ENCODE results near the gene SLC25A22.

The SLC25A22 gene

DNA sequence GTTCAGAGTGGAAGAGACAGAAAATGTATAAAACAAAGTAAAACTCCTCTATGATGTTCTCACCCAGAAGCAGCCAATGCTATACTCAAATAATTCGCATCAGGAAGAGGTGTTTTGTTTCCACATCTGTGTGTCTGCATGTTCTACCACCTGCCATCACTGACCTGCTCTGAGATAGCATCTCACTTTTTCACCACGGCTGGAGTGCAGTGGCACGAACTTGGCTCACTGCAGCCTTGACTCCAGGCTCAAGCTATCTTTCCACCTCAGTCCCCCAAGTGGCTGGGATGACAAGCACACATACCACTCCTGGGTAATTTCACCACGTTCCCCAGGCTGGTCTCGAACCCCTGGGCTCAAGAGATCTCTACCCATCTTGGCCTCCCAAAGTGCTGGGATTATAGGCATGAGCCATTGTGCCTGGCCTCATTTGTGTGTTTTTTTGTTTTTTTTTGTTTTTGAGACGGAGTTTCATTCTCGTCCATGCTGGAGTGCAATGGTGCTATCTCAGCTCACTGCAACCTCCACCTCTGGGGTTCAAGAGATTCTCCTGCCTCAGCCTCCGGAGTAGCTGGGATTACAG, 36.5 kb downstream of the SLC25A22 start:
- no peak for DNase-seq (ENCODE audit: extremely low read depth in 1 of 2, low read depth in 1 of 2)

DNA sequence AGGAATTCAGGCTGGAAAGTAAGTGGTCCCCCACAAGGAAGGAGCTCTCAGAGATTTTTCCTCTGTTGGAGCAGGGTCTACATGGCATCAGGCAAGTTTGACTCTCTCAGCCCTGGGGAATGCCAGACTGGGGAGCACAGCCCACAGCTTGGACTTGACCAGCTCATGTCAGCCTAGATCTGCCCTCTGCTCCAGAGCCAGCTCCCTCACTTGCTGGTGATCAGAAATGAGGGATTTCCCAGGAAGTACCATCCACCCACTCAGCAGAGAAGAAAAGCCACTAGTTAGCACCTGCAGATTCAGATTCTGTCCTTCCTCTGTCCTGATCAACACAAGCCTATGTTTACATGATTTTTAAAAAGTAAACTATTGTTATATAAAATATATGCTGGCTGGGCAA, 37.8 kb downstream of the SLC25A22 start:
- DNase-seq (ENCODE audit: extremely low read depth in 1 of 2, low read depth in 1 of 2) = no peak

DNA sequence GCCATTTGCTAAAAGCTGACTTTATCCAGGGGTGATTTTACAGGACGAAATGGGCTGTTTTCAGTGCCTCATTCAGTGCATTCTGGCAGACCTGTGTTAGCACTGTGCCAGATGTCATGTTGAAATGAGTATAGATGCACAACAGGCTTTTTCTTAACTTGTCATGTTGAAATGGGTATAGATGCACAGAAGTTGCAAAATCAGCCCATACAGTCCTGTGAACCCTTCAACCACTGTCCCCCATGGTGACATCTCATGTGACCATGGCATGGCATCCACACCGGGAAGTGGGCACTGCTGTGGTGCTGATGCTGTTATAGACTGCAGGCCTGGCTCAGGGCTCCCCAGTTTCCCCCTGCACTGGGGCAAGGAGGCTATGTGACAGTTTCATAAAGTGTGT, 48.4 kb downstream of the SLC25A22 start:
- DNase-seq (ENCODE audit: extremely low read depth in 1 of 2, low read depth in 1 of 2) = no peak

DNA sequence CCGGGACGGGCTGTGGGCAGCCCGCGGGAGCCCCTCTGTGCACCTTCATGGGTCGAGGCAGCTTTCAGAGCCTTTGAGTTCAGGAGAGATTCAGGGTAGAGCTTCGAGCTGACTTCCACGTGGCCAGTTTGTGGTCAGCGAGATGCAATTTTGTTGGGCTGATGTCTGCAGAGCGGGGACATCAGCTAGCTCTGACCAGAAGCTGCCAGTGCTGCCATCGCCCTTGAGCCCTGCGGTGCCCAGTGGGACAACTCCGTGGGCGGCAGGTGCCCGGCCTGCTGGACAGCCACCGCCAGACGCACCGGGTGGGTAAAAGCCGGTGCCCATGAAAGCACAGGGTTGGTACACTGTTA, 50.1 kb downstream of the SLC25A22 start:
- DNase-seq (ENCODE audit: extremely low read depth in 1 of 2, low read depth in 1 of 2) = no peak

DNA sequence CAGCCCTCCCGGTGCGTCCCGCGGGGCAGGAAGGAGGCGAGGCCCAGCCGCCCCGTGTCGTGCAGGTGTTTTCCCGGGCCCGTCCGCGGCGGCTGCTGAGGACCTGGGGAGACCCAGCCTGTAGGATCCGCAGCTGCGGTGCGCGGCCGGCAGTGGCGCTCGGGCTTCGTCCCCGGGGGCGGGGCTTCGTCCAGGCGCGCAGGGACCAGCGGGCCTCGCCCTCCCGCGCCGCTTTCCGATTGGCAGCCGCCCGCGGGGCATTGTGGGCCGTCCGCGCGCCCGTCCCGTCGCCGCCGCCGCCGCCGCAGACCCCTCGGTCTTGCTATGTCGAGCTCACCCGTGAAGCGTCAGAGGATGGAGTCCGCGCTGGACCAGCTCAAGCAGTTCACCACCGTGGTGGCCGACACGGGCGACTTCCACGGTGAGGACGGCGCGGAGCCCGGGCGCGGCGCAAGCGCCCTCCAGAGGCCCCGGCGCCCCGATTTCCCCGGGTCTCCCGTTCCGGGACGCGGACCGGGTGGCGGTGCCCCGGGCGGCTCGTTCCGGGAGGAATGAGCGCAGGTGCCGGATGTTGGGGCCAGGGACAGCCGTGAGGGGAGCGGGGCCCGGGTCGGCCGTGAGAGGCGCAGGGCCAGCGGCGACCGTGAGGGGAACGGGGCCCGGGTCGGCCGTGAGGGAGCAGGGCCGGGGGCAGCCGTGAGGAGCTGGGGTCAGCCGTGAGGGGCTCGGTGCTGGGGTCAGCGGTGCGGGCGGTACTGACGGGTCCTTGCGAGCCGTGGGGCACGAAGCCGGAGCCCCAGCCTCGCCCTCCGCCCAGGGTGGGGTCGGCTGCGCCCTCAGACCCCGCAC, 50.7 kb downstream of the SLC25A22 start, which contains the start of gene TALDO1:
TALDO1 (plus strand) TSS at position 307 of the 849 bp plus-strand sequence; CDS start at position 325, 18 bp downstream.
- DNase-seq (ENCODE audit: extremely low read depth in 1 of 2, low read depth in 1 of 2) = peak; percentile 83

DNA sequence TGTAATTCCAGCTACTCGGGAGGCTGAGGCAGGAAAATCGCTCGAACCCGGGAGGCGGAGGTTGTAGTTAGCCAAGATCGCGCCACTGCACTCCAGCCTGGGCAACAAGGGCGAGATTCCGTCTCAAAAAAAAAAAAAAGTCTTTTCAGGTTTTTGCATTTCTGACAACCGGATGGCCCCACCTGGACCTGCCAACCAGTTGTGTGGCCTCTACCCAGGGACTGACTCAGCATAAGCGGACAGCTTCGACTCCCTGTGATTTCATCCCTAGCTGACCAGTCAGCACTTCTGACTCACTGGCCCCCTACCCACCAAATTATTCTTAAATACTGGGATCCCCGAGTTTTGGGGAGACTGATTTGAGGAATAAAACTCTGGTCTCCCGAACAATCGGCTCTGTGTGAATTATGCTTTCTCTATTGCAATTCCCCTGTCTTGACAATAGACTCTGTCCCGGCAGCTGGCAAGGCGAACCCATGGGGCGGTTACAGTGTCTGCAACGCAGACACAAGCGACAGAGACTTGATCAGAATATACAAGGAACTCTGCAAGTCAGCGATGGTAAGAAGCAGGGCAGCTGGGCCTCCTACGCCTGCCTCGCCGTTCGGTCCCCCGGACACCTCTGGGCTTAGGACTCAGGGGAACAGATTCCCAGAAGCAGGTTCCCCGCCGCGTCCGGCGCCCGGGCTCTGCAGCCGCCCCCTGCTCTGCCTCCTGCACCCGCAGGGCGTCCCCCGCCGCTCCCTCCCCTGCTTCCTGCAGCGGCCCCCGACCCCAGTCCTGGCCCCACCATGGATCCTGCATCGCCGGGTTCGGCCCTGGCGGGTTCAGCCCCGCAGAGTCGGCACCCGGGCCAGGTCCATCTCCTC, 51.6 kb downstream of the SLC25A22 start:
- DNase-seq (ENCODE audit: extremely low read depth in 1 of 2, low read depth in 1 of 2) = no peak

DNA sequence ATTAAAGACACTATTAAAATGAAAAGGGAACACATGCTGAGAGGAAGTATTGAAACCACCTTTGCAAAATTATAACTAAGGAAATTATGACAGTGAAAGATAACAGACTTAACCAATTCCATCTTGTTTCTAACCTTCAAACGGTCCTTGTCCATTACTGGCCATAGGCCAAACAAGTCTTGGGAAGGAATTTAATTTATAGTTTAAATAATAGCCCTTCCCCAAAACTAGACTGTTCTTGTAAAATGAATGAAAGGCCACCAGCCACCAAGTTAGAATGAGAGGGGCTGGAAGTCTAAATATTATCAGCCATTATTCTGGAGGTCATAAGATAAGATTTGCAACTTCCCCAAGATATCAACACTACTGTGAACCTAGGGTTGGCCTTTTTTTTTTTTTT, 52.7 kb downstream of the SLC25A22 start:
- no peak for DNase-seq (ENCODE audit: extremely low read depth in 1 of 2, low read depth in 1 of 2)

DNA sequence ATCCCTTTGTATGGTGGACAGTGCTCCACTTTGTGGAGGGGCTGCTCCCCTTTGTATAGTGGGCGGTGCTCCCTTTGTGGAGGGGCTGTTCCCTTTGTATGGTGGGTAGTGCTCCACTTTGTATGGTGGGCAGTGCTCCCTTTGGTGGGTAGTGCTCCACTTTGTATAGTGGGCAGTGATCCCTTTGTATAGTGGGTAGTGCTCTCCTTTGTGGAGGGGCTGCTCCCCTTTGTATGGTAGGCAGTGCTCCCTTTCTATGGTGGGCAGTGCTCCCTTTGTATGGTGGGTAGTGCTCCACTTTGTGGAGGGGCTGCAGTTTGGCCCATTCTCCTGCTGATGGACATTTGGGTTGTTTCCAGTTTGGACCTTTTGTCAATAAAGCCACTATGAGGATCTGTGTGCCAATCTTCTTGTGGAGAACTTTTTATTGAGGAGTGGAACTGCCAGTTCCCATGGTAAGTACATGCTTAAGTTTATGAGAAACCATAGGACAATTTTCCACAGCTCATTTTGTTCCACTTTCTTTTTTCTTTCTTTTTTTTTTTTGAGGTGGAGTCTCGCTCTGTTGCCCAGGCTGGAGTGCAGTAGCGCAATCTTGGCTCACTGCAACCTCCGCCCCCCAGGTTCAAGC, 55.4 kb downstream of the SLC25A22 start:
- DNase-seq (ENCODE audit: extremely low read depth in 1 of 2, low read depth in 1 of 2) = no peak

DNA sequence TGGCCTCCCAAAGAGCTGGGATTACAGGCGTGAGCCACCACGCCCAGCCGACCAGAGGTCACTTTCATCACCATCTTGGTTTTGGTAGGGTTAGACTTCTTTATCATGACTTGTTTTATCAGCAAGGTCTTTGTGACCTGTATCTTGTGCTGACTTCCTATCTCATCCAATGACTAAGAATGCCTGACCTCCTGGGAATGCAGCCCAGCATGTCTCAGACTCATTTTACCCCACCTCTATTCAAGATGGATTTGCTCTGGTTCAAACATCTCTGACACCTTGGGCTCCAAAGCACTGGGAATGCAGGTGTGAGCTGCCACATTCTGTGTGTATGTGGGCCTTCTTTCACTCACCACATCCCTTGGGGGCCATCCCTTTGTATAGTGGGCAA, 55.9 kb downstream of the SLC25A22 start:
- no peak for DNase-seq (ENCODE audit: extremely low read depth in 1 of 2, low read depth in 1 of 2)

Measured in stimulated activated CD8-positive, alpha-beta memory T cell treated with anti-CD3 and anti-CD28 coated beads, Interleukin-7, amount 100 ng/mL, for 48 hours (primary cell).